GM10248 (cell line): ENCODE results near the gene ABCA7.

Experiments
- CTCF ChIA-PET: fragments of 300-600 bp; sonication (Branson Sonifier 250); formaldehyde crosslinking; extraction: SDS; loops from one replicate; lab custom pipeline; 2021; ENCODE audit warnings: antibody characterized with exemption; lab: Yijun Ruan, JAX
- POLR2A ChIA-PET: fragments of 350-650 bp; sonication (Branson Sonifier 250); formaldehyde crosslinking; extraction: SDS; loops from one replicate; lab custom pipeline; 2020; ENCODE audit warnings: antibody characterized with exemption; lab: Yijun Ruan, JAX
- DNase-seq: peaks from one replicate; pipeline ENCODE4 v3.0.0; 2012; ENCODE audit errors: extremely low spot score
- CTCF ChIP-seq: IDR thresholded peaks from 2 replicates; pipeline ENCODE4 v1.5.1; 2012; ENCODE audit warnings: mild to moderate bottlenecking, low read depth; ENCODE audit errors: extremely low read depth, missing control alignments, control extremely low read depth

ABCA7 gene

GRCh38 chr19:998064-998463 lies 41.8 kb upstream of the ABCA7 start:
- DNase-seq: no peak
- ChIA-PET CTCF (interaction anchor here (0.8 to 2.4 kb wide), 9 partner anchors 10 to 227 kb away, joined by 3 to 9 read pairs (median 3); partner anchors contain the start of gene WDR18), POLR2A (interaction anchor here (0.6 kb wide), 1 partner anchor 300 kb away, joined by 7 read pairs; no protein-coding TSS in a partner anchor)
- TF ChIP-seq CTCF: no peak

GRCh38 chr19:999379-999719 lies 40.6 kb upstream of the ABCA7 start:
- TF ChIP-seq CTCF: no peak
- POLR2A ChIA-PET: no interaction called here
- CTCF ChIA-PET: interaction anchor here (1.0 to 1.4 kb wide), 3 partner anchors 12 to 78 kb away, joined by 3 read pairs; partner anchors contain the start of gene WDR18
- DNase-seq: no peak

- CTCF ChIA-PET: interaction anchor here (1.1 to 1.4 kb wide), 2 partner anchors 13 to 20 kb away, joined by 3 to 4 read pairs; no protein-coding TSS in a partner anchor
- peak; percentile 36 for TF ChIP-seq CTCF
- POLR2A ChIA-PET: no interaction called here
Measured at GRCh38 chr19:1000095-1000494, 39.8 kb upstream of the ABCA7 start, which contains the start of gene GRIN3B. GRIN3B (plus strand) TSS chr19:1000419; CDS start chr19:1000438, 19 bp downstream.

GRCh38 chr19:1000591-1001537 lies 39.0 kb upstream of the ABCA7 start:
- no peak for DNase-seq
- TF ChIP-seq CTCF: no peak
- CTCF ChIA-PET: interaction anchor here (0.8 to 1.1 kb wide), 5 partner anchors 21 to 241 kb away, joined by 3 to 4 read pairs (median 3); partner anchors contain the start of gene ATP5F1D
- POLR2A ChIA-PET: interaction anchor here (0.5 kb wide), 1 partner anchor 134 kb away, joined by 3 read pairs; no protein-coding TSS in a partner anchor

More at GRCh38 chr19:1000095-1000494, 39.8 kb upstream of the ABCA7 start, which contains the start of gene GRIN3B:
- peak; percentile 82 for DNase-seq

GRCh38 chr19:1001538-1002166 lies 38.3 kb upstream of the ABCA7 start:
- DNase-seq: peak; percentile 84
- CTCF ChIA-PET: interaction anchor here (0.8 to 1.0 kb wide), 4 partner anchors 42 to 240 kb away, joined by 3 to 4 read pairs (median 3); partner anchors contain the start of gene ATP5F1D
- POLR2A ChIA-PET: no interaction called here
- TF ChIP-seq CTCF: peak; percentile 94

- TF ChIP-seq CTCF: no peak
- POLR2A ChIA-PET: interaction anchor here (0.6 to 0.7 kb wide), 2 partner anchors 15 to 1148 kb away, joined by 3 to 4 read pairs; no protein-coding TSS in a partner anchor
- CTCF ChIA-PET: no interaction called here
- DNase-seq: no peak
Measured at GRCh38 chr19:1002600-1002999, 37.3 kb upstream of the ABCA7 start.
